IPS-18c (cell line): ENCODE data around the gene MAZ.
"Not testable (repeated sequence)": the region's sequence is repeated elsewhere in the genome, so short reads cannot be mapped to it uniquely, and the experiment has no call there.

Source experiments
- H3K4me3 ChIP-seq: 2 replicates; pipeline ENCODE4 v1.7.0; 2013; ENCODE audit warnings: low read depth, mild to moderate bottlenecking, low read length, moderate library complexity; ENCODE audit not compliant: insufficient read depth
- H3K9me3 ChIP-seq: one replicate; pipeline ENCODE4 v1.6.1; 2013; ENCODE audit warnings: mild to moderate bottlenecking, low read length, moderate library complexity; ENCODE audit not compliant: control insufficient read depth, insufficient read depth

MAZ gene

GRCh38 chr16:29806099-29806579 is at the start of gene MAZ:
TSS of gene MAZ (plus strand) at chr16:29806529. CDS start at chr16:29806702, 173 bp downstream.
- peak within 1 kb of the TSS; percentile 88 for H3K4me3 ChIP-seq
- H3K9me3 ChIP-seq = no peaks in the 10 kb centered on the region

GRCh38 chr16:29756654-29757053 is 49.7 kb upstream of the MAZ start:
- Histone ChIP-seq H3K9me3 (no peaks in the 10 kb centered on the region), H3K4me3 (no peak overlapping the region)

GRCh38 chr16:29757086-29757485 is 49.2 kb upstream of the MAZ start:
- not testable (repeated sequence) for H3K4me3 ChIP-seq, H3K9me3 ChIP-seq

- Histone ChIP-seq H3K4me3 (no peak overlapping the region), H3K9me3 (no peaks in the 10 kb centered on the region)
Measured at GRCh38 chr16:29757950-29758466, 48.3 kb upstream of the MAZ start.

- no peaks in the 10 kb centered on the region for H3K9me3 ChIP-seq
- no peak overlapping the region for H3K4me3 ChIP-seq
Measured at GRCh38 chr16:29760567-29761279, 45.6 kb upstream of the MAZ start.

- H3K9me3 ChIP-seq, H3K4me3 ChIP-seq: not testable (repeated sequence)
Measured at GRCh38 chr16:29761280-29761651, 45.1 kb upstream of the MAZ start.

GRCh38 chr16:29761882-29762281 is 44.4 kb upstream of the MAZ start:
- no peak overlapping the region for H3K4me3 ChIP-seq

GRCh38 chr16:29763326-29763725 is 43.0 kb upstream of the MAZ start:
- Histone ChIP-seq H3K4me3 (no peak overlapping the region), H3K9me3 (no peaks in the 10 kb centered on the region)

More at GRCh38 chr16:29761882-29762281, 44.4 kb upstream of the MAZ start:
- H3K9me3 ChIP-seq = no peaks in the 10 kb centered on the region

GRCh38 chr16:29765167-29766032 is 40.9 kb upstream of the MAZ start:
- no peaks in the 10 kb centered on the region for H3K9me3 ChIP-seq
- no peak overlapping the region for H3K4me3 ChIP-seq

GRCh38 chr16:29766571-29766970 is 39.8 kb upstream of the MAZ start:
- H3K4me3 ChIP-seq = no peak overlapping the region
- H3K9me3 ChIP-seq = no peaks in the 10 kb centered on the region

- H3K9me3 ChIP-seq = no peaks in the 10 kb centered on the region
- no peak overlapping the region for H3K4me3 ChIP-seq
Measured at GRCh38 chr16:29767062-29767461, 39.3 kb upstream of the MAZ start.

GRCh38 chr16:29769507-29769906 is 36.8 kb upstream of the MAZ start:
- no peaks in the 10 kb centered on the region for H3K9me3 ChIP-seq
- no peak overlapping the region for H3K4me3 ChIP-seq

GRCh38 chr16:29770250-29770929 is 35.9 kb upstream of the MAZ start:
- Histone ChIP-seq H3K4me3 (no peak overlapping the region), H3K9me3 (no peaks in the 10 kb centered on the region)

GRCh38 chr16:29772330-29772729 is 34.0 kb upstream of the MAZ start:
- not testable (repeated sequence) for H3K9me3 ChIP-seq, H3K4me3 ChIP-seq

- Histone ChIP-seq H3K4me3 (no peak overlapping the region), H3K9me3 (no peaks in the 10 kb centered on the region)
Measured at GRCh38 chr16:29774730-29775129, 31.6 kb upstream of the MAZ start.

GRCh38 chr16:29775742-29776408 is 30.5 kb upstream of the MAZ start:
- no peaks in the 10 kb centered on the region for H3K9me3 ChIP-seq
- H3K4me3 ChIP-seq = no peak overlapping the region
